ENCODE results near the gene KCTD7. TPM values are rescaled to one million over a fixed set of nuclear protein-coding genes. Genes with fewer than 3 reads are reported as not detected.

The KCTD7 gene
- total RNA-seq, 1 donor from 2014 or later = 11.6 TPM

GRCh38 chr7:66668677-66669076 is 40.0 kb downstream of the KCTD7 start:
- peaks cover 12% of the 10 kb centered on the region for H3K36me3 Mint-ChIP-seq (ENCODE audit: low read depth, unreplicated experiment)
- H3K4me1 Mint-ChIP-seq (ENCODE audit: low read depth, unreplicated experiment) = peaks cover 3% of the 10 kb centered on the region
- DNase-seq (ENCODE audit: low read depth) (no peak), FAIRE-seq (no peak)
- H3K27me3 Mint-ChIP-seq (ENCODE audit: low read depth, unreplicated experiment) = no peaks in the 10 kb centered on the region
- H3K27ac Mint-ChIP-seq (ENCODE audit: unreplicated experiment) = no peak overlapping the region
- Histone ChIP-seq H3K9ac (ENCODE audit: low read length) (no peak overlapping the region), H4K20me1 (ENCODE audit: insufficient read depth, low read length) (peaks cover 32% of the 10 kb centered on the region), H3K4me2 (ENCODE audit: low read length) (no peak overlapping the region), H3K36me3 (ENCODE audit: insufficient read depth, low read length) (no peaks in the 10 kb centered on the region), H3K79me2 (ENCODE audit: insufficient read depth, low read length) (peaks cover 30% of the 10 kb centered on the region), H3K27ac (ENCODE audit: low read depth, low read length) (no peak overlapping the region), H2AFZ (ENCODE audit: low read depth, low read length) (no peak overlapping the region), H3K27me3 (ENCODE audit: insufficient read depth, low read length) (no peaks in the 10 kb centered on the region), H3K9me3 (ENCODE audit: insufficient read depth, low read depth, low read length) (no peaks in the 10 kb centered on the region), H3K4me1 (ENCODE audit: insufficient read depth, low read length) (peaks cover 5% of the 10 kb centered on the region), H3K4me3 (ENCODE audit: insufficient read depth, low read depth, low read length) (no peak overlapping the region)
- TF ChIP-seq CTCF (IDR thresholded peaks at IDR 0.05; ENCODE audit: insufficient read depth, low read depth, low read length) (no peak), EZH2 (IDR thresholded peaks at IDR 0.05; ENCODE audit: insufficient read depth, low read length) (no peak)
- H3K4me3 Mint-ChIP-seq (ENCODE audit: unreplicated experiment) = no peak overlapping the region
- H3K9me3 Mint-ChIP-seq (ENCODE audit: unreplicated experiment) = peaks cover 1% of the 10 kb centered on the region

- peaks cover 29% of the 10 kb centered on the region for H3K79me2 ChIP-seq (ENCODE audit: insufficient read depth, low read length)
- no peak overlapping the region for H3K27ac Mint-ChIP-seq (ENCODE audit: unreplicated experiment)
- DNase-seq (ENCODE audit: low read depth) = no peak
These were observed 40.4 kb downstream of the KCTD7 start for GRCh38 chr7:66669088-66669487.

More at GRCh38 chr7:66669088-66669487, 40.4 kb downstream of the KCTD7 start:
- Histone ChIP-seq H3K27ac (ENCODE audit: low read depth, low read length) (no peak overlapping the region), H4K20me1 (ENCODE audit: insufficient read depth, low read length) (peaks cover 32% of the 10 kb centered on the region), H3K4me3 (ENCODE audit: insufficient read depth, low read depth, low read length) (no peak overlapping the region), H3K4me2 (ENCODE audit: low read length) (no peak overlapping the region), H3K9ac (ENCODE audit: low read length) (no peak overlapping the region), H3K27me3 (ENCODE audit: insufficient read depth, low read length) (no peaks in the 10 kb centered on the region), H3K9me3 (ENCODE audit: insufficient read depth, low read depth, low read length) (no peaks in the 10 kb centered on the region), H3K4me1 (ENCODE audit: insufficient read depth, low read length) (peaks cover 5% of the 10 kb centered on the region), H3K36me3 (ENCODE audit: insufficient read depth, low read length) (no peaks in the 10 kb centered on the region), H2AFZ (ENCODE audit: low read depth, low read length) (no peak overlapping the region)
- H3K27me3 Mint-ChIP-seq (ENCODE audit: low read depth, unreplicated experiment) = no peaks in the 10 kb centered on the region
- no peak overlapping the region for H3K4me3 Mint-ChIP-seq (ENCODE audit: unreplicated experiment)
- TF ChIP-seq EZH2 (IDR thresholded peaks at IDR 0.05; ENCODE audit: insufficient read depth, low read length) (no peak), CTCF (IDR thresholded peaks at IDR 0.05; ENCODE audit: insufficient read depth, low read depth, low read length) (no peak)
- no peak for FAIRE-seq
- peaks cover 12% of the 10 kb centered on the region for H3K36me3 Mint-ChIP-seq (ENCODE audit: low read depth, unreplicated experiment)
- peaks cover 3% of the 10 kb centered on the region for H3K4me1 Mint-ChIP-seq (ENCODE audit: low read depth, unreplicated experiment)
- peaks cover 1% of the 10 kb centered on the region for H3K9me3 Mint-ChIP-seq (ENCODE audit: unreplicated experiment)
